Loucy (cell line): ENCODE results near the gene CCDC187.

ENCODE experiments used
- CTCF ChIP-seq: fragments of 200-600 bp; sonication (generic); conservative IDR thresholded peaks from 2 replicates; pipeline ENCODE4 v1.5.1; 2014; ENCODE audit warnings: mild to moderate bottlenecking, antibody characterized with exemption, low read length
- EZH2phosphoT487 ChIP-seq: fragments of 200-600 bp; IDR thresholded peaks from 2 replicates; pipeline ENCODE4 v1.6.1; 2018; ENCODE audit warnings: antibody characterized with exemption, mild to moderate bottlenecking, moderate library complexity, borderline replicate concordance

GRCh38 chr9:136287960-136288753, 15.7 kb downstream of the CCDC187 start:
- TF ChIP-seq CTCF (no peak), EZH2phosphoT487 (no peak)
